Sigmoid colon (tissue), 4 donors: ENCODE data around the gene SEMA4A.

ENCODE experiments used
- EP300 ChIP-seq, 4 donors: sonication (generic); formaldehyde crosslinking; IDR thresholded peaks; one replicate each; pipeline ENCODE4 v1.6.1; 2017; ENCODE audit warnings: antibody characterized with exemption in 4 of 4
- POLR2A ChIP-seq, 2 donors: fragments of 450-650 bp; IDR thresholded peaks; one replicate each; pipeline ENCODE4 v1.6.1; 2016; ENCODE audit warnings: antibody characterized with exemption in 2 of 2, mild to moderate bottlenecking in 2 of 2, moderate library complexity in 2 of 2
- POLR2AphosphoS5 ChIP-seq, 4 donors: sonication (generic); formaldehyde crosslinking; IDR thresholded peaks; one replicate each; pipeline ENCODE4 v1.6.1; 2017; ENCODE audit warnings: antibody characterized with exemption in 4 of 4
- TF ChIP-seq, protein P1 (sequence below), 4 experiments: fragments of 450-650 bp in 3 of 4; fragments of 200-600 bp in 1 of 4; IDR thresholded peaks; one replicate each; pipeline ENCODE4 v1.5.1; 2016 to 2019; ENCODE audit warnings: antibody characterized with exemption in 4 of 4, mild to moderate bottlenecking in 3 of 4, moderate library complexity in 2 of 4

- TF ChIP-seq, protein P1, sequence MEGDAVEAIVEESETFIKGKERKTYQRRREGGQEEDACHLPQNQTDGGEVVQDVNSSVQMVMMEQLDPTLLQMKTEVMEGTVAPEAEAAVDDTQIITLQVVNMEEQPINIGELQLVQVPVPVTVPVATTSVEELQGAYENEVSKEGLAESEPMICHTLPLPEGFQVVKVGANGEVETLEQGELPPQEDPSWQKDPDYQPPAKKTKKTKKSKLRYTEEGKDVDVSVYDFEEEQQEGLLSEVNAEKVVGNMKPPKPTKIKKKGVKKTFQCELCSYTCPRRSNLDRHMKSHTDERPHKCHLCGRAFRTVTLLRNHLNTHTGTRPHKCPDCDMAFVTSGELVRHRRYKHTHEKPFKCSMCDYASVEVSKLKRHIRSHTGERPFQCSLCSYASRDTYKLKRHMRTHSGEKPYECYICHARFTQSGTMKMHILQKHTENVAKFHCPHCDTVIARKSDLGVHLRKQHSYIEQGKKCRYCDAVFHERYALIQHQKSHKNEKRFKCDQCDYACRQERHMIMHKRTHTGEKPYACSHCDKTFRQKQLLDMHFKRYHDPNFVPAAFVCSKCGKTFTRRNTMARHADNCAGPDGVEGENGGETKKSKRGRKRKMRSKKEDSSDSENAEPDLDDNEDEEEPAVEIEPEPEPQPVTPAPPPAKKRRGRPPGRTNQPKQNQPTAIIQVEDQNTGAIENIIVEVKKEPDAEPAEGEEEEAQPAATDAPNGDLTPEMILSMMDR (IDR thresholded peaks at IDR 0.05), result peak in 3 of 4 experiments; percentile 25 to 48 (median 36)
- TF ChIP-seq POLR2A (IDR thresholded peaks at IDR 0.05), result no peak
- peak in 3 of 4 donors; percentile 29 to 81 (median 61) for TF ChIP-seq POLR2AphosphoS5 (IDR thresholded peaks at IDR 0.05)
- peak in 2 of 4 donors; percentile 11 to 33 for TF ChIP-seq EP300 (IDR thresholded peaks at IDR 0.05)
Measured at GRCh38 chr1:156126043-156126629, 27.2 kb upstream of the SEMA4A start.
